ENCODE measurements around the gene ATG5.

ATG5 gene

DNA sequence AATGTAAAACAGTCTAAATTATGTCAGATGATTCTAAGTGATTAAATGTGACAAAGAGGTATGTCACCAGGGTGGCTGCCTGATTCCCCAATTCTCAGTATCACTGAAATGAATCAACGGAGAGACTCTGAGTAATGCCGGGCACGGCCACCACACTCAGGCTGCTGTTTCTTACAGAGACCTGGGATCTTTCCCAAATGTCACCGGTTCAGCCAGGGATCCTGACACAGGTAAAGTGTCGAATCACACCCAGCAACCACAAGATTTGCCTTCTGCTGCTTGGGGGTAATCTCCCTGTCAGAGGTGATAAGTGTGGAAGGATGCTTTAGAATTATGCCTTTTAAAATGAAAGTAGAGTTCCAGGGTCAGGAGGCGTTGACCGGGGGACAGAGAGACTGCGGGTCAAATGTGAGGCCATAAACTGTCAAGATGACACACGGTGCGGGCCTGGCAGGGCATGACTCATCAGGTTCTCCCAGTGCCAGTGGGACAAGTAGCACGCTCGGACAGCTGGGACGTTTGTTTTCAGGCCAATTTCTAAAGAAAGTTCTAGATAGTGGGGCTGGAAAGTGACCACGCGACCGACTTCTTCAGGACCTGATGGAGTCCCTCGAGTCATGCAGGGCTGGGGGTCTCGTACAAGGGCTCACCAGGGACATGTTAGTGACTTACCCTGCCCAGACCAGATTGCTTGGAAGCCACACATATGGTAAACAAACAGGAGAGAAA, 190.5 kb downstream of the ATG5 start:
- H3K27ac Mint-ChIP-seq = no peak overlapping the region
- H3K9me3 Mint-ChIP-seq = no peaks in the 10 kb centered on the region
- no peak overlapping the region for H3K4me3 Mint-ChIP-seq
- H3K27me3 Mint-ChIP-seq (ENCODE audit: low read depth) = peaks cover 8% of the 10 kb centered on the region
- TF ChIP-seq, protein P1, sequence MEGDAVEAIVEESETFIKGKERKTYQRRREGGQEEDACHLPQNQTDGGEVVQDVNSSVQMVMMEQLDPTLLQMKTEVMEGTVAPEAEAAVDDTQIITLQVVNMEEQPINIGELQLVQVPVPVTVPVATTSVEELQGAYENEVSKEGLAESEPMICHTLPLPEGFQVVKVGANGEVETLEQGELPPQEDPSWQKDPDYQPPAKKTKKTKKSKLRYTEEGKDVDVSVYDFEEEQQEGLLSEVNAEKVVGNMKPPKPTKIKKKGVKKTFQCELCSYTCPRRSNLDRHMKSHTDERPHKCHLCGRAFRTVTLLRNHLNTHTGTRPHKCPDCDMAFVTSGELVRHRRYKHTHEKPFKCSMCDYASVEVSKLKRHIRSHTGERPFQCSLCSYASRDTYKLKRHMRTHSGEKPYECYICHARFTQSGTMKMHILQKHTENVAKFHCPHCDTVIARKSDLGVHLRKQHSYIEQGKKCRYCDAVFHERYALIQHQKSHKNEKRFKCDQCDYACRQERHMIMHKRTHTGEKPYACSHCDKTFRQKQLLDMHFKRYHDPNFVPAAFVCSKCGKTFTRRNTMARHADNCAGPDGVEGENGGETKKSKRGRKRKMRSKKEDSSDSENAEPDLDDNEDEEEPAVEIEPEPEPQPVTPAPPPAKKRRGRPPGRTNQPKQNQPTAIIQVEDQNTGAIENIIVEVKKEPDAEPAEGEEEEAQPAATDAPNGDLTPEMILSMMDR (IDR thresholded peaks at IDR 0.05; ENCODE audit: unreplicated experiment in 3 of 3) = no peak
- no peaks in the 10 kb centered on the region for H3K4me1 Mint-ChIP-seq
- no peaks in the 10 kb centered on the region for H3K36me3 Mint-ChIP-seq (ENCODE audit: low read depth)

Measured in nephron (organoid).